Neural cell (in vitro differentiated cells): Measurements from ENCODE around the gene MAML2.

ENCODE experiments used
- CTCF ChIP-seq: fragments of 450-650 bp; IDR thresholded peaks from 2 replicates; pipeline ENCODE4 v1.5.1; 2014; ENCODE audit warnings: antibody characterized with exemption, mild to moderate bottlenecking, moderate library complexity; ENCODE audit not compliant: poor library complexity, severe bottlenecking
- EP300 ChIP-seq: fragments of 450-650 bp; conservative IDR thresholded peaks from 2 replicates; pipeline ENCODE4 v1.6.1; 2014; ENCODE audit warnings: antibody characterized with exemption, mild to moderate bottlenecking, moderate library complexity; ENCODE audit not compliant: poor library complexity, severe bottlenecking

DNA sequence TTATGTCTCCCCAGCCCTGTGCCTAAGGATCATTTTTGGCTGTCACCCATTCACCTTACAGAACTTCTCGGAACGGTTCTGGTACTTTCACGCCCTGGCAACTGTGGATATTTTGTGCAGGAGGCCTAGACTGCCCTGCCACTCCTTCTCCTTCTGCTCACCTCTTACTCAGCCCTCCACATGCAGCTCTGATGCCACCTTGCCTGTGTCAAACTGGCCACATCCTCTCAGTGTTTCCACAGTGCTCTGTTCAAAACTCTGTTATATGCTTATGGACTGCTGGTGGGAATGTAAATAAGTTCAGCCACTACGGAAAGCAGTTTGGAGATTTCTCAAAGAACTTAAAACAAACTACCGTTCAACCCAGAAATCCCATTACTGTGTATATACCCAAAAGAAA, 318.3 kb downstream of the MAML2 start:
- TF ChIP-seq CTCF (no peak), EP300 (no peak)
